VCaP (cell line): ENCODE measurements around the gene PROP1.

Experiments used
- H3K27ac ChIP-seq: fragments of 450-650 bp; 2 replicates; pipeline ENCODE4 v1.5.1; 2017
- CTCF ChIP-seq: fragments of 450-650 bp; conservative IDR thresholded peaks from 2 replicates; pipeline ENCODE4 v1.5.1; 2017; ENCODE audit warnings: mild to moderate bottlenecking, moderate library complexity

Gene PROP1

GRCh38 chr5:177994561-177995190, 1.4 kb downstream of the PROP1 start:
- TF ChIP-seq CTCF, result no peak
- no peak overlapping the region for H3K27ac ChIP-seq

- TF ChIP-seq CTCF, result no peak
- H3K27ac ChIP-seq, result no peak overlapping the region
Observed at GRCh38 chr5:177994063-177994462, 2.0 kb downstream of the PROP1 start.

GRCh38 chr5:177992466-177992865, 3.6 kb downstream of the PROP1 start:
- no peak for TF ChIP-seq CTCF
- H3K27ac ChIP-seq, result no peak overlapping the region

GRCh38 chr5:177988989-177989625, 6.9 kb downstream of the PROP1 start:
- no peak overlapping the region for H3K27ac ChIP-seq
- no peak for TF ChIP-seq CTCF

GRCh38 chr5:177987326-177987725, 8.7 kb downstream of the PROP1 start:
- TF ChIP-seq CTCF, result no peak
- H3K27ac ChIP-seq, result no peak overlapping the region

GRCh38 chr5:177985430-177986040, 10.5 kb downstream of the PROP1 start:
- no peak for TF ChIP-seq CTCF
- H3K27ac ChIP-seq, result no peak overlapping the region

GRCh38 chr5:177984584-177985206, 11.3 kb downstream of the PROP1 start:
- H3K27ac ChIP-seq, result no peak overlapping the region
- no peak for TF ChIP-seq CTCF
